AG04449 (cell line): Measurements from ENCODE around the gene WDFY1.

ENCODE experiments used
- CTCF ChIA-PET: fragments of 350-600 bp; formaldehyde crosslinking; extraction: SDS; loops from one replicate; lab custom pipeline; 2021; ENCODE audit warnings: antibody characterized with exemption; lab: Yijun Ruan, JAX
- POLR2A ChIA-PET: fragments of 400-600, 350-600 bp; formaldehyde crosslinking; extraction: SDS; loops from one replicate; lab custom pipeline; 2020; ENCODE audit warnings: antibody characterized with exemption, inconsistent platforms; lab: Yijun Ruan, JAX
- DNase-seq: peaks from one replicate; pipeline ENCODE4 v3.0.0-alpha.2; 2010; ENCODE audit warnings: low read depth, low spot score
- H3K4me3 ChIP-seq: 2 replicates; pipeline ENCODE4 v1.5.1; 2011; ENCODE audit warnings: low read depth, mild to moderate bottlenecking, control low read depth, low read length
- CTCF ChIP-seq: IDR thresholded peaks from one replicate; pipeline ENCODE4 v1.5.1; 2011; ENCODE audit warnings: mild to moderate bottlenecking, moderate library complexity, low read length, control low read depth, inconsistent platforms; ENCODE audit not compliant: insufficient read depth; ENCODE audit errors: missing control alignments

Gene WDFY1

DNA sequence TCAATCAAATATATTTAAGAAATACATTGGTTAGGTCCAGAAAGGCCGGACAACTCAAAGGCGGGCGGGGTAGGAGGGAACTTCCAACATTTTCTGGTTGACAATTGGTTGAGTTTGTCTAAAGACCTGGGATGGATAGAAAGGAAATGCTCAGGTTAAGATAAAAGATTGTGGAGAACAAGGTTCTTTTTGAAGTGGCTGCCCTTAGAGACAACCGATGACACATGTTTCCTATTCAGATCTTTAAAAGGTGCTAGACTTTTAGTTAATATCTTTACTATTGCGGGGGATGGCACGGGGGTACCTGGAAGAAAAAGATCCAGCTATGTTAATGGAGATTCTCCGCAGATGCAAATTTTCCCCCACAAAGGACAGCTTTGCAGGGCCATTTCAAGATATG is 97.7 kb downstream of the WDFY1 start:
- TF ChIP-seq CTCF = no peak
- ChIA-PET CTCF (interaction anchor here (1.2 to 1.7 kb wide), 2 partner anchors 11 to 12 kb away, joined by 3 to 4 read pairs; no protein-coding TSS in a partner anchor), POLR2A (no interaction called here)
- DNase-seq = no peak
- no peak overlapping the region for H3K4me3 ChIP-seq

- H3K4me3 ChIP-seq = no peak overlapping the region
- TF ChIP-seq CTCF = no peak
- ChIA-PET POLR2A (interaction anchor here (1.5 kb wide), 1 partner anchor 21 kb away, joined by 3 read pairs; no protein-coding TSS in a partner anchor), CTCF (interaction anchor here (1.0 to 1.7 kb wide), 3 partner anchors 13 to 21 kb away, joined by 3 to 4 read pairs (median 3); no protein-coding TSS in a partner anchor)
- DNase-seq = peak; percentile 67
These were observed 98.6 kb downstream of the WDFY1 start for GRCh38 chr2:223846515-223846914.

DNA sequence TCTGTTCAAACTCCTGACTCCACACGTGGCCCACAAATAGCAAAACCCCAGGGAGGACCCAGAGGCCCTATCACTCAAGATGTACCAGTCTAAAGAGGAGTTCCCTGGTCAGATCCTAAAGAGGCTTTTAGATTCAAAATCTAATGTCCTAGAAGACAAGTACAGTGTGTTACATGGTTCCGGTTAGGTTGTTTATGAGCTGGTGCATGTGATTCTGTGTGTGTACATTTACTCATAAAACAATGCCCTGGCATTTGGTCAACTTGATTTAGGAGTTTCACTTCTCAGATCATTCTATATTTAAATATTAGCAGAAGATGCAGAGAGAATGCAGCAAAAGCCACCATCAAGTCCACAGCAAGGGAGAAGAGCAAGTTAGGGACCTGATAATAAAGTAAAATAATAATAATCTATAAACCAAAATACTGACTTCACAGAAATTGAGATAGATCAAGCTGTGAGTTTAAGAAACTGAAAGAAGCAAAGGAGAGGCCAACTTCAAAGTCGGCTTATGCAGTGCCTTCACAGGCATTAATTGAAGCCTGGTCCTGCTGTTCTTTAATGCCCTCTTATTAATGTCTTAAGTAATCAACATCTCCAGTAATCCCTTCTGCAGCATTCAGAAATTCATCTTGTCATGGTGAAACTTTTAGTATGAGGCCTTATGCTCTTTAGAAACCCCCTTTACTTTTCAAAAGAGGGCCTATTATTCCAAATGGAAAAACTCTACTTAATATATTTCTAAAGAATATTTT is 103.5 kb downstream of the WDFY1 start:
- no peak overlapping the region for H3K4me3 ChIP-seq
- POLR2A ChIA-PET = no interaction called here
- no peak for DNase-seq
- CTCF ChIA-PET = no interaction called here
- no peak for TF ChIP-seq CTCF

DNA sequence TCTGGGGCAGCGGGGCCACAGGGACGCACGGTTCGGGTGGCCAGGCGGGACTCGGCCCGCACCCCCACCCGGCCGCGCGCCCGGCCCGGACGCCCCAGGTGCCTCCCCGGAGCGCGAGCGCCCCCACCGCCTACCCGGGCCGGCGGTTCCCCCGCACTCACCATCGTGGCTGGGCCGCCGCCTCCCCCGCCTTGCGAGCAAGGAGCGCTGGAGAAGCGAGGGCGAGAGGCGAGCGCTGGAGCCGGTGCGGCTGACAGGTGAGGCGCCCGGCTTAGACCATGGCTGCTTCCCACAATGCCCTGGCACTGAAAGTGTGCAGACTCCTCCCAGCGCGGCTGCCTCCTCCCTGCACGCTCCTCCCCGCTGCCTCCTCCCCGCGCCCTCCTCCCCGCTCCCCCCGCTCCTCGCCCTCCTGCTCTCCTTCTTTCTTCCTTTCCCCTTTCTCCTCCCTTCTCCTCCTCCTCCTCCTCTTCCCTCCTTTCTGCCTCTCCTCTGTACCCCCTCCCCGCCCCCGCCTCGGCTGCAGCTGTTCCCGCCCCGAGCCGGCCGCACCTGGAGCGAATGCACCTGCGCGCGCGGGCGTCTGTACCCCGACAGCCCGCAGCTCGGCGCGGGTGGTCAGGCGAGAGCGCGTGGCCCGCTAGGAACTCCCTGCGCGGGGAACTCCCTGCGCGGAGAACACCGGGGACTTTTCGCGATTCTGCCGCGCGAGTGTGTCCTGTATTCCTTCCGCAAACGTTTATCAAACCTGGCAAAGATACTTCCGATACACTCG is 107.7 kb downstream of the WDFY1 start, which contains the start of gene AP1S3:
Gene AP1S3, minus strand, starts transcription at position 296 of the 775 bp plus-strand sequence. Its CDS starts 132 bp downstream, at position 164.
- DNase-seq = no peak
- CTCF ChIA-PET = interaction anchor here (1.0 kb wide), 1 partner anchor 36 kb away, joined by 4 read pairs; no protein-coding TSS in a partner anchor
- POLR2A ChIA-PET = no interaction called here
- peak within 1 kb of the TSS; percentile 69 for H3K4me3 ChIP-seq
- peak; percentile 10 for TF ChIP-seq CTCF

GRCh38 chr2:223835701-223836532 is 109.2 kb downstream of the WDFY1 start:
- POLR2A ChIA-PET = no interaction called here
- CTCF ChIA-PET = interaction anchor here (1.3 to 2.0 kb wide), 2 partner anchors 12 to 23 kb away, joined by 3 to 6 read pairs; no protein-coding TSS in a partner anchor
- no peak for TF ChIP-seq CTCF
- no peak for DNase-seq
- no peak overlapping the region for H3K4me3 ChIP-seq
